Colon (tissue), 2 donors: ENCODE measurements around the gene PRR16.

Experiments
- FAIRE-seq: peaks from 2 replicates; lab custom pipeline; 2012; peaks lifted over from hg19 to GRCh38; lab: Jason Lieb, UNC
- donor health status: control.
- donor health status: control.

Gene PRR16

DNA sequence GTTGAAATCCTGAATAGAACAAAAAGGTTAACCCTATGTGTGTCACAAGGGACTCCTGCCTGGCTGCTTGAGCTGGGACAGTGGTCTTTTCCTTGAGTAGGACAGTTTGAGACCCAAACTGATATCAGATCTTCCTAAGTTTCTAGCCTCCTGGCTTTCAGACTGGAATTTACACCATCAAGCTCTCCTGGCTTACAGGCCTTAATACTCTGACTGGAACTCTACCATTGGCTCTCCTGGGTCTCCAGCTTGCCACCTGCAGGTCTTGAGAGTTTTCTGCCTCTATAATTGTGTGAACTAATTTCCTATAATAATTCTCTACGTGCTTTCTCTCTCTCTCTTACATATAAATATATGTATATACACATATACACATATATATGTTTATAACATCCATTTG, 112.5 kb downstream of the PRR16 start:
- FAIRE-seq: no peak

- FAIRE-seq: no peak
Observed at GRCh38 chr5:120582635-120583034, 118.5 kb downstream of the PRR16 start.

- no peak for FAIRE-seq
Observed at GRCh38 chr5:120586646-120587045, 122.5 kb downstream of the PRR16 start.

GRCh38 chr5:120591911-120592310, 127.8 kb downstream of the PRR16 start:
- FAIRE-seq: no peak

GRCh38 chr5:120599576-120599975, 135.5 kb downstream of the PRR16 start:
- FAIRE-seq: no peak

DNA sequence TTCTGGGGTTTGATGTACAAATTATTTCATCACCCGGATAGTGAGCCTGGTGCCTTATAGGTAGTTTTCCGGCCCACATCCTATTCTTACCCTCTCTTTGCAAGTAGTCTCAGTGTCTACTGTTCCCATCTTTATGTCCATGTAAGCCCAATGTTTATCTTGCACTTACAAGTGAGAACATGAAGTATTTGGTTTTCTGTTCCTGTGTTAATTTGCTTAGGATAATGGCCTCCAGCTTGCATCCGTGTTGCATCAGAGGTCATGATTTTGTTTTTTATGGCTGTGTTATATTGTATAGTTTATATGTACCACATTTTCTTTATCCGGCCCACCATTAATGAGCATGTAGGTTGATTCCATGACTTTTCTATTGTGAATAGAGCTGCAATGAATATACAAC, 136.5 kb downstream of the PRR16 start:
- no peak for FAIRE-seq

- no peak for FAIRE-seq
Observed at GRCh38 chr5:120602033-120602432, 137.9 kb downstream of the PRR16 start.

- no peak for FAIRE-seq
Observed at GRCh38 chr5:120604884-120605283, 140.8 kb downstream of the PRR16 start.

DNA sequence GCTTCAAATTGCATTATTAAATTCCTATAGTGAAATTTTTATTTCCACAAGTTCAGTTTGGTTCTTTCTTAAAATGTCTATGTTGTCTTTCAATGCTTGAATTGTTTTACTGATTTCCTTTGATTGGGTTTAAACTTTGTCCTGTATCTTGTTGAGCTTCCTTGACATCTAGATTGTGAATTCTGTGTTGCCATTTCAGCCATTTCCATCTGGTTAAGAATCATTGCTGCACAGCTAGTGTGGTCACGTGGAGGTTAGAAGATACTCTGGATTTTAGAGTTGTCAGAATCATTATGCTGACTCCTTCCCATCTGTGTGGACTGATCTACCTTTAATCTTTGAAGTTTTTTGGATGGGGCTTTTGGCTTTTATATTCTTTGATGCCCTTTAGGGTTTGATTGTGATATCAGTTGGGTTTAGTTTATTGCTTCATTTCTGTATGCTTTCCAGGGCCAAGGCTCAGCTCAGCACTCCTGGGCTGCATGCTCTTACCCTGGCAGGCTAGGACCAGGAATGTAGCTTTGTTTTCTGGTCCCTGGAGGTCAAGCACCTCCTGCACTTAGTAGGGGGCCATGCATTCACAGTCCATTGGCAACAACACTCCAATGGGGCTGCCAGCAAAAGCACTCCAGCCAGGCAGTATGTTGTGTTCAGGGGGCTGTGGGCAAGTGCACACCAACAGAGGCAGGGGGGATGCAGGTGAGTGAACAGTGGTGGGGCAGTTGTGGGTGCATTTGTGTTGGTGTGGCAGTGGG, 141.4 kb downstream of the PRR16 start:
- no peak for FAIRE-seq

DNA sequence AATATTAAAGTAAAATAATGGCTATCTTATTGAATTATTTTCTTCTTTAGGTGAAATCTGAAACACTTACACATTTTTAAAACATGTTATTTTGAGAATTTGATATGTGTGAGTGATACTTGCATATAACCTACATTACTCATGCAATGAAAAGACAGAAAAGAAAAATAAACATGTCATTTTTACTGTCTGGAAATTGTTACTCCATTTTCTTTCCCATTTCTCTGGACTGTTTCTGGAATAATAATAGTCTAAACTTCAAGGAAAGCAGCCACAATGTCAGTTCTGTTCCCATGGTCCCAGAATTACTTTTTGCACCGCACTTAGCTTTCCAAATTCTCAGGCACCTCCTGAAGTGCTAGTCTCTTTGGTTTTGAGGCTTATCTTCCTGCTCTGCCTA, 145.5 kb downstream of the PRR16 start:
- no peak for FAIRE-seq

DNA sequence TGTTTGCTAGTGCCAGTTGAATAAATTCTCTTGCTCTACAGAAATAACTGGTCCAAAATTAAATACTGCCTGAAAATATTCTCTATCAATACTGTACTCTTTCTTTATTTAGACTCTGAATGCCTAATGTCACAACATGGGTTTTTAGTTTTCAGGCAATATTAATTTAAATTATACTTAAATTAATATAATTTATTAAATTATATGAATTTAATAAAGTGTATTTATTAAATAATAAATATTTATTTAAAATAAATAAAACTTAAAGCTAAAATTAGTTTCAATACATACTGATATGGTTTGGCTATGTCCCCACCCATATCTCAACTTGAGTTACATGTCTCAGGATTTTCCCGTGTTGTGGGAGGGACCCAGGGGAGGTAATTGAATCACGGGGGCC, 146.0 kb downstream of the PRR16 start:
- FAIRE-seq: no peak

DNA sequence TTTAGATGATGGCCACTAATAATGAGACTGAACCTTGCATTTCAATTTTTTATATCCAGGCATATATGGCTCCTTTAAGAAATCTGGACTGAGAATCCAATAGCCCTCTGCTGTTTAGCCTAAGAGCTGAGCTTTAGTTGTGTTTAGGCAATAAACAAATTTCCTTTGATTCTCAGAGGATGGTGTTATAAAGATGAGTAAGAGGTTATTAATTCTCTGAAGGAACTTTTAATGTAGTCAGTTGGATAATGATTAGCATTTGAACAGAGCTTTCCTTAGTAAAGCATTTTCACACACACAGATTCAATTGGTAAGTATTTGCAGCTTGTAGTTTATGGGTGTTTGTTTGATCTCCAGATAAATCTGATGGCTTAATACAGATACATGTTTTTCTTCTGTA, 149.6 kb downstream of the PRR16 start:
- no peak for FAIRE-seq

DNA sequence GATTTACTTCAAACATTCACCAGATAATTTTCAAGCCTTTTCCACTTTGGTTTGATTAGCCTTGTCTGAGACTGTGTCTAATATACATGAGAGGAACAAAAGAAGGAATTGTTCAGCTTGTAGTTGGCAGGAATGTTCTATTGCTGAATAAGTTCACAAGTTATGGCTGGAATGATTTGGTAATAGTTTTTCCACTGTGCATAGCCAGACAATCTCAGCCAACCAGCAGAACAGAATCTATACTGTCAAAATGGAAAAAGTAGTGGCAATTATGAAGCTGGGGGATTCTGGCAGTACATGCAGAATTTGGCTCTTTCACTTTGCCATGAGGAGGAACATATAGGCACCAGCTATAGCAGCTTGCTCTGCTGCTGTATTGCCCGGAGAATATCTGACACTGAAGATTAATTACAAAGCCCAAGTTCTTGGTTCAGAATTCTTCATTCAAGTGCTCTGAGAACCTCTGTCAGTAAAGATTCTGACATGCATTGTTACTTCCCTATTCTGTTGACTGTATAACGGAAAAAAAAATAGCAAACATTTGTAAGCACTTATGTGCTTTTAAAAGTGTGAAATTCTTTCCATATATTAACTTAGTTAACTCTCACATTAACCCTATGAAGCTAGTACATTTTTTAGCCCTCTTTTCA, 150.6 kb downstream of the PRR16 start:
- no peak for FAIRE-seq

GRCh38 chr5:120615967-120616645, 152.0 kb downstream of the PRR16 start:
- no peak for FAIRE-seq

- FAIRE-seq: no peak
Observed at GRCh38 chr5:120621339-120621738, 157.2 kb downstream of the PRR16 start.

DNA sequence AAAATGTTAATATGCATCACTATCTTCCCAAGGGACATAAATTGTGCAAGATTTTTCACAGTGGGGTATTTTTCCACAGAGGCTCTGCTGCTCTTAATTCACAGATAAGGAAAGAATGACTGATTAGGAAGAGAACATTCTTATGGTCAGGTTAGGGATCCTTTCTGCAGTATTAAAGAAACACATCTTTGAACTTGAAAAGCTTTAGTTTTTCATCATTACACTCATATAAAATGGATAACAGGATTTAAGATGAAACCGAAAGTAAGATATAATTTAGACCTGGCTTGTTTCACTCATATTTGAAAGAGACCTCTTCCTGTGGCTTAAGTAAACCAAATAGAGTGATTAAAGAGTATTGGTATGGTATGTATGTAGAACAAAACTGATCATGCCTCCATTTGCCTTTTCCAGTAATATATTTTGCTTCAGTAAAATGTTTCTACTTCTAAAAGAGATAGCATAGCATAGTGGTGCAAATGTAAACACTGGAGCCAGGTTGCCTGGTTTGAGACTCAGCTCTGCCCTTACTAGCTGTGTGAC, 160.0 kb downstream of the PRR16 start:
- FAIRE-seq: no peak

DNA sequence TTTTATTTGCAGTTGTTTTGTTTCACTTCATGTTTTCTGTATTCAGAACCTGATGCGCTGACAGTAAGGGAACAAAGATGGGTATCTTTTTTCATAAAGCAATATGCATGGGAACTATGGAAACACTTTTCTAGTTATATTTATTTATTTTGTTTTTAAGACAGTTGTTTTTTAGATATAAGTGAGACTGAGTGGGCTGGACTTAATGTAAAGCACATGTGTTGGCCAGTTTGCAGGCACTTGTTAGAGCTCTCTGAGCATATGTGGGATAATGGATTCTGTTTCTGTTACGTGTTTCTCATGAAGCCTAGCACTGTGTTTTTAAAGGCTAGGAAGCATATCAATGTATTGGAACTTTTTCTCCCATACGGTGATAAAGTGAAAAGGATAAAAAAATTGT, 164.1 kb downstream of the PRR16 start:
- FAIRE-seq: no peak

DNA sequence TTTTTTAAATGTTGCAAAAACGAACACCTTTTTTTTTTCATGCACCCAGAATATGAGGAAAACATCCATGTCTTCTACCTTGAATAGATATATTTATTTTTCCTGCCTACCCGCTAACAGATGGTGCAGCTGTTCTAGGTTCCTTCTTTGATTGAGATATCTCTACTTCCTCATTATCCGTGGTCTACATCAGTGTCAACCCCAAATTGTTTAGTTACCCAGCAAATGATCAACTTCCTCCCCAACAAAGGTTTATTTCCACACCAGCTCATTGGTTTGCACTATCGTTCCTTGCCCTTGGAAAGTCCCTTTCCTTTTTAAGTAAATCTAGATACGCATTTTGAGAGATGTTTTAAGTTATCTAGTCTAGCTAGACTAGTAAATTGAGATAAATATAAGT, 166.4 kb downstream of the PRR16 start:
- FAIRE-seq: no peak

DNA sequence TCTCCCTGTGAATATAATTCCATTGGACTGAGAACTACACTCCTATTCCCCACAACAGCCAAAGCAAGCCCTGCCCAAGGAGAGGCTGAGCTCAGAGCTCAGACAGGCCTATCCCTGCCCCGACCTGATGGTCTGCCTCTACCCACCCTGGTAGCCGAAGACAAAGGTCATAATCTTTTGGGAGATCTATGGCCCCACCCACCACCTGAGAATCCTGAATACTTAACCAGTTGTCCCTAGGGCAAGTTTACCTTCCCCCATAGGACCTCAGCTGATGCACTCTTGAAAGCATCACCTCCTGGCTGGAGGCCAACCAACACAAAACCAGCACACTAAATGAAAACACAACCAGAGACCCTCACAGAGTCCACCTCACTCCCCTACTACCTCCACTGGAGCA, 167.5 kb downstream of the PRR16 start:
- FAIRE-seq: no peak

DNA sequence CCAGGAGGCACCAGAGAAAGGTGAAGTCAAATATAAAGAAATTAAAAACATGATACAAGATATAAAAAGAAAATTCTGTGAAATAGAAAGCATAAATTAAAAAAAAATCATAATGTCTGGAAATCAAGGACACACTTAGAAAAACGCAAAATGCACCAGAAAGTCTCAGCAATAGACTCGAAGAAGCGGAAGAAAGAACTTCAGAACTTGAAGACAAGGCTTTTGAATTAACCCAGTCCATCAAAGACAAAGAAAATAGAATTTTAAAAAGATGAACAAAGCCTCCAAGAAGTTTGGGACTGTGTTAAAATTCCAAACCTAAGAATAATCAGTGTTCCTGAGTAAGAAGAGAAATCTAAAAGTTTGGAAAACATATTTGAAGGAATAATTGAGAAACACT, 168.3 kb downstream of the PRR16 start:
- no peak for FAIRE-seq

- FAIRE-seq: no peak
Observed at GRCh38 chr5:120638449-120638848, 174.3 kb downstream of the PRR16 start.

DNA sequence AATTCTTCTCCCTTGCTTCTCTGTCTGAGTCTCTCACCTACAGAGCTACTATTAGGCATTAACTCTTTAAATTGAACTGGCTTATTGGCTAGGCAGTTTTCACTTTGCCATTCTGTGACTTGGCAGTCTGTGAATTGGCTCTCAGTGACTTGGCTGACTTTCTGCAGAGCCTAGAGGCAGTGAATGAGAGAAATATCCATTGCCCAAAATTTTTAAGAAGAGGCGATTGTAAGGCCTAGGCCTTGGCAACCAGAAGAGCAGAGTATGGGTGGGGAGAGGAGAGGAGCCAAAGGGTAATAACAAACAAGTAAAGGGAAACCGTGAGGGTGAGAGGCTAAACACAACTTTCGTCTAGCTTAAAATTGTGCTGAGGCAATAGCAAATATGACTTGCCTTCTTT, 176.7 kb downstream of the PRR16 start:
- FAIRE-seq: no peak

GRCh38 chr5:120644516-120644915, 180.4 kb downstream of the PRR16 start:
- FAIRE-seq: no peak
